VCaP (cell line): ENCODE results near the gene LGR6.

ENCODE experiments used
- H3K27ac ChIP-seq: fragments of 450-650 bp; 2 replicates; pipeline ENCODE4 v1.5.1; 2017
- TF ChIP-seq, protein P1 (sequence below): fragments of 450-650 bp; conservative IDR thresholded peaks from 2 replicates; pipeline ENCODE4 v1.5.1; 2017; ENCODE audit warnings: mild to moderate bottlenecking, moderate library complexity

LGR6 gene

DNA sequence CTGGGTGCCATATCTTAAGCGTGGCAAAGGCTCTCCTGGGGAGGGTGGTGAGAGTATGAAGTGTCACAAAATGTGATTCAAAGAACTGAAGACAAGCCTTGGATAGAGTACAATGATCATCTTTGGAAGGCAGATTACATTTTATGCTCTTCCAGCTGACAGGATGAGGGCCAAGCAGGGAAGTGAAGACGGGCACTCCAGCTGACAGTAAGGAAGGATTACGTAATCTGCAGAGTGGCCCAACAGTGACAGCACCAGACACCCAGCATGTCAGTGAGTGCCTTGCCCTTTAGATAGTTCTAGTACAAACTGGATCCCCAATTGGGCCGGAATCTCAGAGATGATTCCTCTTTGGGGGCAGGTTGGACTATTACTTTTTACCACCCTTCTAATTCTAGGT lies 95.4 kb downstream of the LGR6 start:
- H3K27ac ChIP-seq, result no peak overlapping the region
- TF ChIP-seq, protein P1, sequence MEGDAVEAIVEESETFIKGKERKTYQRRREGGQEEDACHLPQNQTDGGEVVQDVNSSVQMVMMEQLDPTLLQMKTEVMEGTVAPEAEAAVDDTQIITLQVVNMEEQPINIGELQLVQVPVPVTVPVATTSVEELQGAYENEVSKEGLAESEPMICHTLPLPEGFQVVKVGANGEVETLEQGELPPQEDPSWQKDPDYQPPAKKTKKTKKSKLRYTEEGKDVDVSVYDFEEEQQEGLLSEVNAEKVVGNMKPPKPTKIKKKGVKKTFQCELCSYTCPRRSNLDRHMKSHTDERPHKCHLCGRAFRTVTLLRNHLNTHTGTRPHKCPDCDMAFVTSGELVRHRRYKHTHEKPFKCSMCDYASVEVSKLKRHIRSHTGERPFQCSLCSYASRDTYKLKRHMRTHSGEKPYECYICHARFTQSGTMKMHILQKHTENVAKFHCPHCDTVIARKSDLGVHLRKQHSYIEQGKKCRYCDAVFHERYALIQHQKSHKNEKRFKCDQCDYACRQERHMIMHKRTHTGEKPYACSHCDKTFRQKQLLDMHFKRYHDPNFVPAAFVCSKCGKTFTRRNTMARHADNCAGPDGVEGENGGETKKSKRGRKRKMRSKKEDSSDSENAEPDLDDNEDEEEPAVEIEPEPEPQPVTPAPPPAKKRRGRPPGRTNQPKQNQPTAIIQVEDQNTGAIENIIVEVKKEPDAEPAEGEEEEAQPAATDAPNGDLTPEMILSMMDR, result no peak

DNA sequence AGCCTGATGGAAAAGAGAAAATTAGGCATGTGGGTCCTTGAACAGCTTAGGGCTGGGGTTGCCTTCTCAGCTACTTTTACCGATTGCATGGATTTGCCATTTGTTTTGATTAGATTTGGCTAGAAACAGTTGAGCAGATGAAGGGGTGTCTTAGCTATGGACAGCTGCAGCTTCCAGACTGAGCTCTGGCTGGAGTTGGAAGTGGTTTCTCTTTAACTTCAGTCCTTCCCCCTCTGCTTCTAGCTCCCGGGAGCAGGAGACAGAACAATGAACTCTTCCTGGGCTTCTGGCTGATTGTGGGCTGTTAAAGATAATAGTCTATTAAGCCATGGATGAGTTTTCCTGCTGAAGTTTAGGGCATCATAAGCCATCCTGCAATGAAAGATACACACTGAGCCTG lies 97.4 kb downstream of the LGR6 start:
- TF ChIP-seq, protein P1, result no peak
- H3K27ac ChIP-seq, result no peak overlapping the region

DNA sequence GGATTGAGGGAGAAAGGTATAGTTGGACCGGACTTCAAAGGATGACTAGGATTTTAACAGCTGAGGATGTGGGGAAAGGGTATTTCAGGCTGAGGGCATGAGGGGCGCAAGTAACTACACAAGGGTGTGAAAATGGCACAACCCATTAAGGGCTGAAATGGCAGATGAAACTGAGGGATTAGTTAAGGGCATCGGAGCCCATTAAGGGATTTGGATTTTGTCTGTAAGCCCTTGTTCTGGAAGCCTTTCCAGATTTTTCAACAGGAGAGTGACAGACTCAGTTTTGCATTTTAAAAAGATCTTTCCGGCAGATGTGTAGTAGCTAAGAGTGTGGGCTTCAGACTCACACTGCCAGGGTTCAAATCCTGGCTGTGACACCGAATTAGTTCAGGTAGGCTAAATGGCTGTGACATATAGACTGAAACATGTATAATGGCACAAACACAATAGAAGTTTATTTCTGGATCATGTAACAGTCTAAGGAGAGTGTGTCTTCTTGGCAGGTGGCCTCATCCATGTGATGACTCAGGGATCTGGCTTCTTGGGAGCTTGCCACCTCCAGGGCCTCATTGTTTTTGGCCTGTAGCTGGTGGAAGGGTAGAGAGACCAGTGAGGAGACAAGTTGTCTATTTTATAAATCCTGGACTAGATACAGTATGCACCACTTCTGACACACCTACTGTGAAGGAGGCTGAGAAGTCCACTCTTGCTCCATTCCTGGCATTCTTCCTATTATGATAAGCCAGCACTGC lies 98.5 kb downstream of the LGR6 start:
- TF ChIP-seq, protein P1, result no peak
- H3K27ac ChIP-seq, result no peak overlapping the region

DNA sequence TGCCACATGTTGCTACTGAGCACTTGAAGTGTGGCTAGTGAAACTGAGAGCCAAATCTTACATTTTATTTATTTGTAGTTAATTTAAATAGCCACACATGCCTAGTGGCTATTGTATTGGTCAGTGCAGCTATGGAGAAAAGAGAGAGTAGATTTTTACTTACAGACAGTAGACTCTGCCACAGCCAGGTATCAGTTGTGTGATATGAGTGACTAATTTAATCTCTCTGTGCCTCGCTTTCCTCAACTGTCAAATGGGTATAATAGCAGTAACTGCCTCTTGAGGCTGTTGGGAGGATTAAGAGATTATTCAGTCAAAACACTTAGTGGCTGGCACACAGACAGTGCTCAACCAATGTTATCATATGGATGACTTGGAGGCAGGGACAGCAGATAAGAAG lies 99.2 kb downstream of the LGR6 start:
- no peak overlapping the region for H3K27ac ChIP-seq
- TF ChIP-seq, protein P1, result no peak

DNA sequence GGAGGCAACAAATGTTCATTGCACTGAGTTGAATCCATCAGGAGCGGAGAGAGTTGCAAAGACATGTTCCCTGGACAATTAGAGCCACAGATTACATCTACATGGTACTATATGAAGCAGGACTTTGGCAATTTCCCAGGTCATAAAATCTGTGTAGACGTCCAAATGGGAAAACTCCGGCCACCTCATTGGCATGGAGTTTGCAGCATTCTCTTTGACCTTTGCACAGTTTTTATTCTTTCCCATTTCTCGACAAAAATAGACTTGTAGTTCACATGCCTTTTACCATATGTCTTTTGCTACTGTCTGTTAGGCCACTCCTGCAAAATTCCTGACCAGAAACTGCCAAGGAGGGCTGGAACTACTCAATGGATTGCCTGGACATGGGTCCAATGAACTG lies 100.0 kb downstream of the LGR6 start:
- TF ChIP-seq, protein P1, result no peak

DNA sequence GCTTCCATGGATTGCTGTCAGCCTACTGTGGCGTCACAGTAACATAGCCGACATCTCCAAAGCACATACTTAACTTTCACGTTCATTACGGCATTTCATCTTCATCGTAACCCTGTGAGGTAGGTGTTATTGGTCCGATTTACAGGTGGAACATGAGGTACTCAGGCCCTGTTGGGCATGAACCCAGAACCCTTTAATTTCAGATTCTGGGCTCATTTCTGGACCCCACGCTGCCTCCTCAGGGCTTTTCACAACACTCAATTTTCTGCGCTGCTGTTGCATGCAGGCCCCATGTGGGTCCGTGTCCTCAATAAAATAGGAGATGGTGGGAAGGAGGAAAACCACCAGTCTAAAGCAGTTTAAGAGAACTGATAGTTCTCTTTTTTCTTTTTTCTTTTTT lies 108.6 kb downstream of the LGR6 start:
- TF ChIP-seq, protein P1, result no peak
- no peak overlapping the region for H3K27ac ChIP-seq

More for the DNA sequence above, 100.0 kb downstream of the LGR6 start:
- H3K27ac ChIP-seq, result no peak overlapping the region

DNA sequence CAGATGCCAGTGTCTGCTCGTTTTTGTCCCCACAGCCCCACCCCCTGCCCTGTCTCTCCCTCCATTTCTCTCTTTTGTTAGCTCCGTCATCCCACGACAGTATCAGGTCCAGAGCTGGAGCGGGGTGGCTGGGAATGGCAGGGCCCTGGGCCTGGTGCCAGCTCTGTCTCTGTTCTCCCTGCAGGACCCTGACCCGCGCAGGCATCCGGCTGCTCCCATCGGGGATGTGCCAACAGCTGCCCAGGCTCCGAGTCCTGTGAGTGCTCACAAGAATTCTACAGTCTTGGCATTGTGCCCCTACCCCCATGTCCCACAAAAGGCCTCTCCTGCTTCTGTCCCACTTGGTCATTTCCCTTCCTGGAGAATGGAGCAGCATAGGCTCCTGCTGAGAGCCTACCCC lies 110.8 kb downstream of the LGR6 start:
- no peak overlapping the region for H3K27ac ChIP-seq
- TF ChIP-seq, protein P1, result no peak
